AG04450 (cell line): ENCODE measurements around the gene MDC1. TPM values are rescaled to one million over a fixed set of nuclear protein-coding genes. Genes with fewer than 3 reads are reported as not detected.

Experiments
- CTCF ChIA-PET: fragments of 300-600, 350-600 bp; formaldehyde crosslinking; extraction: SDS; loops from one replicate; lab custom pipeline; 2022; ENCODE audit warnings: antibody characterized with exemption, inconsistent platforms; lab: Charles Lee
- POLR2A ChIA-PET: fragments of 350-600 bp; formaldehyde crosslinking; extraction: SDS; loops from one replicate; lab custom pipeline; 2021; ENCODE audit warnings: antibody characterized with exemption, inconsistent platforms; lab: Yijun Ruan, JAX
- DNase-seq: peaks from one replicate; pipeline ENCODE4 v3.0.0-alpha.2; 2011; ENCODE audit warnings: low read depth, low spot score
- H3K27ac ChIP-seq: one replicate; pipeline ENCODE4 v1.5.1; 2012; ENCODE audit warnings: low read depth, low read length, control low read depth
- H3K27me3 ChIP-seq: one replicate; pipeline ENCODE4 v1.6.0; 2012; ENCODE audit warnings: low read length; ENCODE audit not compliant: control insufficient read depth, insufficient read depth
- H3K4me3 ChIP-seq: 2 replicates; pipeline ENCODE4 v1.5.1; 2011; ENCODE audit warnings: mild to moderate bottlenecking, low read depth, low read length, control low read depth
- H3K9me3 ChIP-seq: 2 replicates; pipeline ENCODE4 v1.5.1; 2012; ENCODE audit warnings: low read length; ENCODE audit not compliant: control insufficient read depth, insufficient read depth
- CTCF ChIP-seq: IDR thresholded peaks from 2 replicates; pipeline ENCODE4 v1.5.1; 2011; ENCODE audit warnings: low read depth, low read length, control low read depth, inconsistent platforms
- polyA plus RNA-seq: library from polyadenylated mRNA; depleted of rRNA; stranded (reverse); fragments of >200 nt; gene quantifications from 2 replicates; pipeline ENCODE4 v1.2.3, GENCODE V29; 2011

Gene MDC1
- polyA plus RNA-seq, 1 experiment = 4.1 TPM

GRCh38 chr6:30681766-30682142 lies 35.3 kb downstream of the MDC1 start:
- peak overlapping the region; percentile 92 for H3K4me3 ChIP-seq
- no peak overlapping the region for H3K27ac ChIP-seq
- no peak for TF ChIP-seq CTCF
- DNase-seq = no peak
- POLR2A ChIA-PET = interaction anchor here (0.6 to 2.2 kb wide), 4 partner anchors 9 to 240 kb away, joined by 3 to 20 read pairs (median 4); partner anchors contain the start of genes MDC1 and NRM
- H3K9me3 ChIP-seq = no peaks in the 10 kb centered on the region; the same call in 1 of the 2 replicates
- H3K27me3 ChIP-seq = no peaks in the 10 kb centered on the region
- CTCF ChIA-PET = interaction anchor here (0.7 to 6.6 kb wide), 4 partner anchors 9 to 405 kb away, joined by 3 to 105 read pairs (median 8); partner anchors contain the start of genes DHX16 and TUBB

GRCh38 chr6:30679765-30680535 lies 37.1 kb downstream of the MDC1 start:
- peak overlapping the region; percentile 39 for H3K27ac ChIP-seq
- H3K9me3 ChIP-seq = no peaks in the 10 kb centered on the region; the same call in 1 of the 2 replicates
- DNase-seq = no peak
- TF ChIP-seq CTCF = no peak
- H3K4me3 ChIP-seq = peak overlapping the region; percentile 45
- POLR2A ChIA-PET = interaction anchor here (0.8 to 2.0 kb wide), 6 partner anchors 8 to 42 kb away, joined by 3 to 18 read pairs (median 4); partner anchors contain the start of genes MDC1 and NRM
- no peaks in the 10 kb centered on the region for H3K27me3 ChIP-seq
- CTCF ChIA-PET = interaction anchor here (0.8 to 6.6 kb wide), 13 partner anchors 11 to 413 kb away, joined by 3 to 105 read pairs (median 7); partner anchors contain the start of genes MDC1, NRM and TUBB

GRCh38 chr6:30678964-30679726 lies 37.9 kb downstream of the MDC1 start:
- peak overlapping the region; percentile 39 for H3K27ac ChIP-seq
- H3K4me3 ChIP-seq = peak overlapping the region; percentile 45
- POLR2A ChIA-PET = interaction anchor here (0.5 to 2.0 kb wide), 10 partner anchors 8 to 90 kb away, joined by 3 to 18 read pairs (median 4); partner anchors contain the start of genes MDC1 and NRM
- CTCF ChIA-PET = interaction anchor here (0.5 to 6.6 kb wide), 27 partner anchors 8 to 863 kb away, joined by 3 to 105 read pairs (median 4); partner anchors contain the start of genes MDC1, NRM and TUBB
- peak; percentile 95 for TF ChIP-seq CTCF
- no peaks in the 10 kb centered on the region for H3K27me3 ChIP-seq
- no peaks in the 10 kb centered on the region; the same call in 1 of the 2 replicates for H3K9me3 ChIP-seq
- DNase-seq = no peak

GRCh38 chr6:30676660-30677285 lies 40.3 kb downstream of the MDC1 start:
- ChIA-PET CTCF (interaction anchor here (6.6 kb wide), 1 partner anchor 46 kb away, joined by 105 read pairs; the partner anchor contains the start of gene TUBB), POLR2A (no interaction called here)
- H3K27me3 ChIP-seq = no peaks in the 10 kb centered on the region
- peak overlapping the region; percentile 31 for H3K27ac ChIP-seq
- DNase-seq = no peak
- no peak for TF ChIP-seq CTCF
- no peak overlapping the region for H3K4me3 ChIP-seq
- no peaks in the 10 kb centered on the region; the same call in 1 of the 2 replicates for H3K9me3 ChIP-seq
